ENCODE data around the gene RSPH1. TPM values are rescaled to one million over a fixed set of nuclear protein-coding genes. Genes with fewer than 3 reads are reported as not detected.

Gene RSPH1
- total and polyA plus RNA-seq, 2 of the 4 experiments (the other 2 are of a cell fraction), result not detected

DNA sequence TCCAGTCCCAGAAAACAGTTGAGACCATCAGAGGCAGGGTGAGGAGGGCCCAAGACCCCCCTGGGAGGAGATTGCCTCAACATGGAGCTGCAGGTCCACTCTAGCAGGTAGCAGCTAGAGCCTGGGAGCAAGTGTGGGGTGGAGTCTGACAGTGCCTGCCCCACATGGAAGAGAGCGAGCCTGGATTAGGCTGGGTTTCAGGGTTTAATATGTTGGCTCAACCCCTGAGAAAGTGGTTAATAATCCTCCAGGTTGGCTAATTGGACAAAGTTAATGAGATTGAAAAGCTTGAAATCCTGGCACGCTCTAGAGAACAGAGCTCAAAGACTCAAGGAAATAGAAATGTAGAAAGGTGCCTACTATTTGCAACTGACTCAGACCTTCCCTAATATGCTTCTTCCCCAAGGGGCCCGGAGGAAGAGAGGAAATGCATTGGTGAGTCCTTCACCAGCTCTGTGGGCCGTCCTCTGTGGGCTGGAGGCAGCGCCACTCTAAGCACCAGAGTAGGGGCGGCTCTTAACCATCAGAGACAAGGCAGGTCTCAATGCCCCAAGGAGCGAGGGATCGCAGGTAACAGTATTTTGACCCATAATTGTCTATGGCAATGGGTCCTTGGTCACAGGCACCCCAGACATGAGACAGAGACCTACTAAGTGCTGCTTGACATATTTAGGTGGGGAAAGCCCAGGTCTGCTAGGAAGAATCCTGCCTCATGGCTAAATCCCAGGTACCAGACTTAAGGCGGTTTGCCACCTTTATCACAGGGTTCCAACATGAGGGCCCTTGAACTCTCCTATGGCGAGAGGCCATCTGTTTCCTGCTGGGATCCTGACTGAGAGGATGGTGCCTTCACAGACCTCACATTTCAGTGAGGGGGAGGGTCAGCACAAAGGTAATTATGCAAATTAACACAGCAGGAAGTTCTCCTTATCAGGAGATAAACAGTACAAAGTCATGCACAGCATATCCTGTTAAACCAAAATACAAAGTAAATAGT, 33.8 kb downstream of the RSPH1 start (continued):
- TF ChIP-seq FOS (IDR thresholded peaks at IDR 0.05; ENCODE audit: low read depth, low read length), result no peak

DNA sequence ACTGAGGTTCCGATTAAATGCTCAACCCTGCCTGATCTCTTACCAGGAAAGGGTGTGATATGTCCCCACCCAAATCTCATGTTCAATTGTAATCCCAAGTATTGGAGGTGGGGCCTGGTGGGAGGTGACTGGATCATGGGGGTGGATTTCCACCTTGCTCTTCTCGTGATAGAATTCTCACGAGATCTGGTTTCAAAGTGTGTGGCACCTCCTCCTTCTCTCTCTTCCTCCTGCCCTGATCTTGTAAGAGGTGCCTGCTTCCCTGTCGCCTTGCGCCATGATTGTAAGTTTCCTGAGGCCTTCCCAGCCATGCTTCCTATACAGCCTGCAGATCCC, 34.9 kb downstream of the RSPH1 start:
- Histone ChIP-seq H3K27me3 (ENCODE audit: control insufficient read depth, insufficient read depth, low read length) (peaks cover 6% of the 10 kb centered on the region), H3K9me3 (ENCODE audit: control insufficient read depth, insufficient read depth, low read length) (no peaks in the 10 kb centered on the region), H2BK120ac (ENCODE audit: low read depth, low read length) (no peak overlapping the region), H3K27ac (ENCODE audit: insufficient read depth, low read length) (no peak overlapping the region), H3K23ac (ENCODE audit: low read depth, low read length) (no peak overlapping the region), H3K79me1 (ENCODE audit: low read depth in 1 of 2, low read length in 2 of 2) (no peaks in the 10 kb centered on the region), H3K4me3 (ENCODE audit: insufficient read depth, low read depth, low read length) (no peak overlapping the region), H2AK5ac (ENCODE audit: low read depth, low read length) (no peak overlapping the region), H2BK5ac (ENCODE audit: low read depth, low read length, poor library complexity, severe bottlenecking) (no peak overlapping the region), H3K4me2 (ENCODE audit: low read depth, low read length) (no peak overlapping the region), H2BK20ac (ENCODE audit: low read depth, low read length) (no peak overlapping the region), H4K8ac (ENCODE audit: low read depth in 2 of 2, low read length in 2 of 2) (no peak overlapping the region), H3K9ac (ENCODE audit: low read depth, low read length) (no peak overlapping the region), H3K36me3 (ENCODE audit: control insufficient read depth, insufficient read depth, low read length) (no peaks in the 10 kb centered on the region), H3K4ac (ENCODE audit: low read depth, low read length) (no peak overlapping the region), H2AFZ (replicated peaks; ENCODE audit: low read length, poor library complexity) (no peak overlapping the region), H3K4me1 (ENCODE audit: control insufficient read depth, insufficient read depth, low read length) (no peaks in the 10 kb centered on the region), H2BK15ac (ENCODE audit: low read depth, low read length) (no peak overlapping the region), H4K91ac (ENCODE audit: insufficient read depth, low read depth, low read length) (no peak overlapping the region), H4K20me1 (ENCODE audit: insufficient read depth, low read length) (no peaks in the 10 kb centered on the region), H3K56ac (ENCODE audit: extremely low read depth, insufficient read depth, low read length) (no peak overlapping the region), H3K18ac (ENCODE audit: low read depth, low read length) (no peak overlapping the region), H2AK9ac (replicated peaks; ENCODE audit: low read depth, low read length, poor library complexity) (no peak overlapping the region), H3K14ac (replicated peaks; ENCODE audit: low read depth, low read length) (no peak overlapping the region), H4K5ac (ENCODE audit: low read depth, low read length) (no peak overlapping the region), H3K9me1 (ENCODE audit: insufficient read depth, low read length) (no peaks in the 10 kb centered on the region)
- TF ChIP-seq POLR2A (IDR thresholded peaks at IDR 0.05; ENCODE audit: low read depth, low read length) (no peak), MAFK (IDR thresholded peaks at IDR 0.05; ENCODE audit: low read depth, low read length) (no peak), RCOR1 (IDR thresholded peaks at IDR 0.05; ENCODE audit: insufficient replicate concordance, low read length) (no peak), NFE2L2 (IDR thresholded peaks at IDR 0.05; ENCODE audit: low read depth, low read length) (no peak), BHLHE40 (IDR thresholded peaks at IDR 0.05; ENCODE audit: low read depth, low read length) (no peak), ELK1 (IDR thresholded peaks at IDR 0.05; ENCODE audit: borderline replicate concordance, low read depth, low read length) (no peak), MAZ (IDR thresholded peaks at IDR 0.05; ENCODE audit: borderline replicate concordance, low read depth, low read length) (no peak), RAD21 (IDR thresholded peaks at IDR 0.05; ENCODE audit: low read length) (no peak), CHD1 (IDR thresholded peaks at IDR 0.05; ENCODE audit: low read depth, low read length) (no peak), FOS (IDR thresholded peaks at IDR 0.05; ENCODE audit: low read depth, low read length) (no peak), RFX5 (IDR thresholded peaks at IDR 0.05; ENCODE audit: low read depth, low read length) (no peak), MXI1 (IDR thresholded peaks at IDR 0.05; ENCODE audit: borderline replicate concordance, low read depth, low read length) (no peak)
- POLR2A ChIA-PET (ENCODE audit: unreplicated experiment), result no interaction called here
- BruUV-seq (replicated peaks), result no TSS peak
- in situ Hi-C loops (cut with MboI; ENCODE audit: low sequenced_read_pairs) (no loop called here), dilution Hi-C loops (cut with HindIII; ENCODE audit: low sequenced_read_pairs, unreplicated experiment) (no loop called here), intact Hi-C loops (cut with micrococcal nuclease) (no loop called here)
- CTCF ChIA-PET, result no interaction called here
- WGBS, 2 experiments (ENCODE audit: extremely low coverage in 2 of 2, insufficient read length in 1 of 2), result no CpG with 5 or more reads among the region's 5 CpGs
- ATAC-seq (ENCODE audit: low read depth), result no peak
- no peak for DNase-seq

Data from IMR-90 (cell line).